HG03280 (cell line): ENCODE data around the gene SLK.

Experiments
- ATAC-seq: cut with Tn5 transposase; IDR thresholded peaks from one replicate; pipeline ENCODE4 v1.9.1; 2021; ENCODE audit warnings: mild to moderate bottlenecking, moderate library complexity; ENCODE audit not compliant: unreplicated experiment

The SLK gene

GRCh38 chr10:104031631-104032030, 64.7 kb downstream of the SLK start:
- ATAC-seq, result no peak

GRCh38 chr10:104032144-104032775, 65.3 kb downstream of the SLK start:
- ATAC-seq, result no peak

GRCh38 chr10:104033401-104033930, 66.5 kb downstream of the SLK start:
- no peak for ATAC-seq

GRCh38 chr10:104033966-104034365, 67.0 kb downstream of the SLK start:
- ATAC-seq, result no peak

DNA sequence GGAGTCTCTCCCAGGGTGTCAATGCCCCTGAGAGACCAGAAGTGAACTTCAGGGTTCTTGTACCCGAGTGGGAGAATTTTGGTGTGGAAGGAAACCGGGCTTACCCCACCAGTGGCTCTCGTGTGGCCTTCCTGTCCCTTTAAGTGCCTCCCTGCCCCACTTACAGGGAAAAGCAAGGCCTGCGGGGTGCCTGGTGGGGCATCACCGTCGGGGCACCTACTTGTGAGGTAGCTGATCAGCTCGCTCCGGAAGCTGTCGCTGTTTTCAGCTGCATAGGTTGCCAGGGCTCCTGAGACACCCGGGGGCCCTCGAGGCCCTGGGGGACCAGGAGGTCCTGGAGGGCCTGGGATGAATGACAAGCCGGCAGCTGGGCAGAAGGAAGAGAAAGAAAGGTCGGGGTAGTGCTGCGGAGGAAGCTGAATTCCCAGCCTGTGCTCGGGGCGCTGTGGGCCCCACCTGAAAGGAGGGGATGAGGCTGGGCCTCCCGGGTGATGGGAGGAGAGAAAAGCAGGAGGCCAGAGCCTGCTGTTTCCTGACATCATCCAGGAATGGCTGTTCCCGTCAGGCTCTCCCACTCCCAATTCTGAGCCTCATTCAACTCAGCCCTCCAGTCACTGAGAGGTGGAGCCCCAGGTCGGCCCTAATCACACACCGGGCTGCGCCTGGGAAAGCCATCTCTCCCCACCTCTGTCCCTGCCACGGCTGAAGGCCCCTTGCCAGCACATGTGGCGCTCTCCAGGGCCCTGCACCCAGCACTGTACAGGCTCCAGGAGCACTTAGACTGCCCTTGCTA, 67.7 kb downstream of the SLK start:
- no peak for ATAC-seq

- ATAC-seq, result no peak
Observed at GRCh38 chr10:104035194-104036068, 68.5 kb downstream of the SLK start.

DNA sequence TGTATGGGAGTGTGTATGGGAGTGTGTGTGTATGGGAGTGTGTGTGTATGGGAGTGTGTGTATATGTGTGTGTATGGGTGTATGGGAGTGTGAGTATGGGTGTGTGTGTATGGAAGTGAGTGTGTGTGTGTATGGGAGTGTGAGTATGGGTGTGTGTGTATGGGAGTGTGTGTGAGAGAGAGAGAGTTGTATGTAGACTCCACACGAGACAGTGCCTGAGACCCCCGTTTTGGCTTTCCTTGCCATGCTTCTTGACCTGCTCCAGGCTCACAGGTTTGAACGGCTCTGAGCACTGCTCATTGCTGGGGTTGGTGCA, 69.1 kb downstream of the SLK start:
- no peak for ATAC-seq

GRCh38 chr10:104036518-104037260, 69.7 kb downstream of the SLK start:
- no peak for ATAC-seq

DNA sequence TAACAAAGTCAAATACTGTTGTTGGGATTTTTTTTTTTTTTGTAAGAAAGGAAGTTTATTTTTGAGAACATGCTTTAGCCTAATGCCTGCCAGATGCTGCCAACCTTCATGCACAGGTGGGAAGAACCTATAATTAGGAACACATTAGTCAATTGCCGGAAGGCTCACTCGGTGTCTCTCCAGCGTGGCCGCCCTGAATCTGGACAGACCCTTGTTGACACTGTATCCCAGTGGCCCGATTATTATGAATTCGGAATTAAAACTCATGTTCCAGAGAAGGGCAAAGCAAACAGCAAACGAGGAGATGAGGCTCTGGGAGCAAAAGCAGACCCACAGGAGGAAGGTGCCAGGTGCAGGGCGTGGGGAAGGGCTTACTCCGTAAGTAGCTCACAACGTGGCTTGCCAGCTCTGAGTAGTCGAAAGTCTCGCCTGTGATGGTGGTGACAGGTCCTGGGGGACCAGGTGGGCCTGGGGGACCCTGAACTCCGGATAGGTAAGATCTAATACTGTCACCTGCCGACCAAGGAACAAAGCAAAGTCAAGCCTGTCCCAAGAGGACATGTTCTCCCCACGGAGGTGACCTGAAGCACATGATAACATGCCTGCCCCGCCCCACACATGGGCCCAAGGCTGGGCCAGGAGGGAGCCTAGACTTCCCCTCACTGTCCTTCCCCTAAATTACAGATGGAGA, 70.5 kb downstream of the SLK start:
- no peak for ATAC-seq

DNA sequence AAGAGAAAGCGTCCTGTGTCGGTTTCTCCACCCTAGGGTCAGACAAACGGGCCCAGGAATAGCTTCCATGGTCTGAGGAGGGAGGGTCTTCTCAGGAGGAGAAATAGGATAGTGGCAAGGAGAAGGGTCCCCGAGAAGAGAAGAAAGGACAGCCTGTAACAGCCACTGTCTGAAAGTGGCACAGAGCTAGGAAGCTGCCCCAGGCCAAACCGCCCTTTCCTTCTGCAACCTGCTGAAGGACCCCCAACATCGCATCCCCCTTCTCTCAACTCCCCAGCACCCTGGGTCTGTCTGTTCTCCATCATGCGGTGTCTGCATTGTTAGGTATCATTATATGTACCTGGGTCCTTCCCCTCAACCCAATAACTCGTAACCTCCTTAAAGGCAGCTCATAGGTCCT, 71.6 kb downstream of the SLK start:
- no peak for ATAC-seq

GRCh38 chr10:104038958-104039752, 72.2 kb downstream of the SLK start:
- no peak for ATAC-seq

DNA sequence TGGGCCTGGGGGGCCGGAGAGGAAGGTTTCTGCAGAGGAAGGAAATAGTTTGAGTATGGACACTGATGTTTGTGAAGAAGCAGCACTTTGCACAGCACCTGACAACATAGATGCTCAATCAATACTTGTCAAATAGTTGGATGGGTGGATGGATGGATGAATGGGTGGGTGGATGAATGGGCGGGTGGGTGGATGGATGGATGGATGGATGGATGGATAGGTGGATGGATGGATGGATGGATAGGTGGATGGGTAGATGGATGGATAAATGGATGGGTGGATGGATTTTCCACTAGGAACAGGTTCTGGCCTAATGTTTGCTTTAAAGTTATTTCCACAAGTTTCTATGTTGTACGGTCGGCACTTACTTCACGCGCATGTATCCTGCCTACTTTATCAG, 73.4 kb downstream of the SLK start:
- no peak for ATAC-seq

DNA sequence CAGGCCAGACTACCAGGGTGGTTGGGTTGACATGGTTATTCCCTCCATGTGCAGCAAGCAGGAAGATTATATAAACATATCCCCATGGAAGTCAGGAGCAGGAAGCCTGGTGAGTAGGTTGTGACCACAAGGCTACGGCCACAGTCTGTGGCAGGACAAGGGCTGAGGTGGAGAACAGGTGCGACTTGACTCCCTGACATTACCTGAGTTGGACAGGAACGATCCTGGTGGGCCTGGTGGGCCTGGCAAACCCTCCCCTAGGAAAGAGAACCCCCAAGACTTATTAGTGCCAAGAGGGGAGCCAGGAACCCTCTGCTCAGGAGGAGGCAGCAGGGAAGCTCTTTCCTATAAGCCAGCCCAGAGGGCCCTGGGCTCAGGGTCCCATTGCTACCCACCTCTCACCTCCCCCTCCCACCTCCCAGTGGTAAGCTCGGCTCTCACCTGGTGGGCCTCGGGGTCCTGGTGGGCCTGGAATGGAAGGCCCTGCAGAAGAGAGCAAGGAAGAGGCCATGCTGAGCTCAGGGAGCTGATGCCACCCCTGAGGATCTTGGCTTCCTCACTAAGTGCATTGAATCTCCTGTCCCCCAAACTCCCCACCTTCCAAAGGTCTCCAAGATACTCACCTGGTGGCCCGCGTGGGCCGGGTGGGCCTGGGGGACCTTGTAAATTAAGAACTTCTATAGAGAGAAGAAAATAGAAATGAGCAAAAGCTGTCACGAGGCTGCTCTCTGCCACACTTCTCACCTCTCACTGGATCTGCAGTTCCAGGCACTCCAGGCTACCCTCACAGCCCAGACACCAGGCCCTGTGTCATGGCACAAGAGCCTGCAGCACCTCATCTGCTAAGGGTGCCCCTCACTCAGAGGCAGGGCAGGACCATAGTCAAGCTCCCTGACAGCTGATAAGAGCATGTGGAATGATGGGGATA, 74.2 kb downstream of the SLK start:
- ATAC-seq, result no peak

GRCh38 chr10:104041891-104042535, 75.1 kb downstream of the SLK start:
- no peak for ATAC-seq

DNA sequence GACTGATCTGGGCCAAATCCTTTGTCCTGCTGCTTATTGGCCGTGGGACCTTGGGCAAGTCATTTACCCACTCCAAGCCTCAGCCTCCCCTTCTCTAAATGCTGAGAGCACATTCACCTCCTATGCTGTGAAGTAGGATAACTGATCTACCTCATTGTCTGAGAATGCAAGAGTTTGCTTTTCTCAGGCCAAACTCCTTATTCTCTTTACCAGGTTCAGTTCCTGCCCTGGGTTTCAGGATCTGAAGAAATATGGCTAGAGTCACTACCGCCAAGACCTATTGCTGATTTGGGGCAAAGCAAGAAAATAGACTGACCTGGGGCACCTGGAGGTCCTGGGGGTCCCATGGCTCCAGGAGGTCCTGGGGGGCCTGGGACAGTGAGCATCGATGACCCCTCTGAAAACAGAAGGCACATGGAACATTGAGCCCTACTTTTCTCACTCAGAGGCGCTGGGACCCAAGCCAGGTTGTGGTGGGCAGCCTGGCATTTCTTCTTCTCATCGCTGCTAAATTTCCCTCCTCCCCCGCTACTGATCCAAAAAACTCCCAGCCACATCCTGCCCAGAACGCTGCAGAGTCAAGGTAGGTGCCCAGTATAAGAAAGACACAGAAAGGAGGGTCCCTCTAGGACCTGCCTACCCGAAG, 76.4 kb downstream of the SLK start:
- no peak for ATAC-seq

- ATAC-seq, result no peak
Observed at GRCh38 chr10:104043854-104044253, 76.9 kb downstream of the SLK start.
